DMS53 treated with DMSO at 0.1 percent for 48 hours (cell line): ENCODE measurements around the gene NECTIN4.

Source experiments
- DNase-seq: peaks from one replicate; lab custom pipeline; 2025; ENCODE audit not compliant: unreplicated experiment; lab: John Stamatoyannopoulos, UW

Gene NECTIN4

GRCh38 chr1:161113915-161114314 is 24.6 kb upstream of the NECTIN4 start:
- DNase-seq, result no peak

- no peak for DNase-seq
Measured at GRCh38 chr1:161111527-161111926, 22.2 kb upstream of the NECTIN4 start.

GRCh38 chr1:161111117-161111516 is 21.8 kb upstream of the NECTIN4 start:
- DNase-seq, result no peak

GRCh38 chr1:161106431-161106830 is 17.1 kb upstream of the NECTIN4 start:
- no peak for DNase-seq

- no peak for DNase-seq
Measured at GRCh38 chr1:161100556-161100955, 11.2 kb upstream of the NECTIN4 start.

- no peak for DNase-seq
Measured at GRCh38 chr1:161099090-161099802, 9.9 kb upstream of the NECTIN4 start.

- peak; percentile 80 for DNase-seq
Measured at GRCh38 chr1:161098210-161099068, 9.1 kb upstream of the NECTIN4 start, which contains the start of gene KLHDC9. Gene KLHDC9, plus strand, starts transcription at chr1:161098361. Its CDS starts 175 bp downstream, at chr1:161098536.

GRCh38 chr1:161096530-161096929 is 7.2 kb upstream of the NECTIN4 start:
- DNase-seq, result no peak

GRCh38 chr1:161096015-161096414 is 6.7 kb upstream of the NECTIN4 start:
- DNase-seq, result no peak

GRCh38 chr1:161095230-161095629 is 5.9 kb upstream of the NECTIN4 start:
- no peak for DNase-seq

- DNase-seq, result no peak
Measured at GRCh38 chr1:161094481-161094880, 5.1 kb upstream of the NECTIN4 start.

- no peak for DNase-seq
Measured at GRCh38 chr1:161092621-161093028, 3.3 kb upstream of the NECTIN4 start.

GRCh38 chr1:161091796-161092507 is 2.6 kb upstream of the NECTIN4 start:
- DNase-seq, result no peak

GRCh38 chr1:161091093-161091492 is 1.7 kb upstream of the NECTIN4 start:
- no peak for DNase-seq

GRCh38 chr1:161090617-161091016 is 1.3 kb upstream of the NECTIN4 start:
- DNase-seq, result no peak

GRCh38 chr1:161089938-161090337 is 580 bp upstream of the NECTIN4 start:
- DNase-seq, result no peak

GRCh38 chr1:161088587-161089110 is 709 bp downstream of the NECTIN4 start:
- DNase-seq, result no peak

GRCh38 chr1:161086457-161086856 is 2.9 kb downstream of the NECTIN4 start:
- no peak for DNase-seq

GRCh38 chr1:161085165-161085564 is 4.2 kb downstream of the NECTIN4 start:
- DNase-seq, result no peak

GRCh38 chr1:161084597-161084988 is 4.8 kb downstream of the NECTIN4 start:
- no peak for DNase-seq
